Measurements from ENCODE around the gene CIDEA. TPM values are rescaled to one million over a fixed set of nuclear protein-coding genes. Genes with fewer than 3 reads are reported as not detected.

Gene CIDEA
- total and polyA plus RNA-seq, 9 of the 15 experiments (the other 6 are each of a cell fraction or from before 2014, with no cell fraction given) = not detected

GRCh38 chr18:12233378-12233777, 20.8 kb upstream of the CIDEA start (continued):
- TF ChIP-seq DLX4 (CRISPR knock-in tag; IDR thresholded peaks at IDR 0.05) (no peak), TCF3 (CRISPR knock-in tag; IDR thresholded peaks at IDR 0.05) (no peak)

- H3K9me3 ChIP-seq (replicated peaks; ENCODE audit: control insufficient read depth, insufficient read depth, low read depth, low read length) = no peaks in the 10 kb centered on the region
- H3K4me2 ChIP-seq (ENCODE audit: insufficient read depth, low read length) = no peak overlapping the region
- in situ Hi-C loops (cut with MboI) (loop anchor here (5.0 kb wide), 1 partner anchor 137 kb away; no protein-coding TSS in a partner anchor), intact Hi-C loops (cut with micrococcal nuclease) (no loop called here)
- ATAC-seq (no peak), FAIRE-seq (no peak), DNase-seq (ENCODE audit: extremely low read depth in 1 of 4, low spot score in 3 of 4) (peak in 1 of 4 experiments; percentile 2)
- no peak overlapping the region for H2AFZ ChIP-seq (ENCODE audit: low read depth, low read length)
- ChIA-PET POLR2A (interaction anchor here (0.6 kb wide), 1 partner anchor 122 kb away, joined by 4 read pairs; no protein-coding TSS in a partner anchor), CTCF (ENCODE audit: low intra/inter-chr PET ratio) (no interaction called here)
- no peaks in the 10 kb centered on the region for H4K20me1 ChIP-seq (replicated peaks; ENCODE audit: control insufficient read depth, insufficient read depth, low read length)
- TF ChIP-seq MCM7 (IDR thresholded peaks at IDR 0.05) (no peak), DEAF1 (CRISPR knock-in tag; IDR thresholded peaks at IDR 0.05) (no peak), PATZ1 (CRISPR knock-in tag; IDR thresholded peaks at IDR 0.05; ENCODE audit: borderline replicate concordance) (no peak), CHD4 (IDR thresholded peaks at IDR 0.05; ENCODE audit: insufficient read depth, insufficient replicate concordance, low read depth, low read length, poor library complexity, severe bottlenecking) (no peak), BCOR (IDR thresholded peaks at IDR 0.05) (no peak), LARP7 (IDR thresholded peaks at IDR 0.05) (no peak), GTF2B (IDR thresholded peaks at IDR 0.05; ENCODE audit: extremely low read depth, insufficient read length) (no peak), ZBTB17 (CRISPR knock-in tag; IDR thresholded peaks at IDR 0.05) (no peak)
- no peak overlapping the region for H3K4me3 ChIP-seq
- peaks cover 4% of the 10 kb centered on the region in 2 experiments for H3K27me3 ChIP-seq (ENCODE audit: control insufficient read depth in 2 of 2, insufficient read depth in 2 of 2, low read length in 2 of 2)
- H3K9me1 ChIP-seq (ENCODE audit: control insufficient read depth, insufficient read depth, low read length) = no peaks in the 10 kb centered on the region
- 76% methylated on average over 15 of the region's 19 CpGs for WGBS (ENCODE audit: insufficient coverage, low coverage, missing lambda C conversion rate)
- H3K9ac ChIP-seq (ENCODE audit: insufficient read depth in 1 of 2, low read depth in 2 of 2, low read length in 2 of 2) = 0 out of 4 replicates have a peak overlapping the region, but pooled peaks of 1 of the 2 experiments have one; percentile 20
- H3K79me2 ChIP-seq (ENCODE audit: control insufficient read depth, insufficient read depth, low read length) = no peaks in the 10 kb centered on the region
- no peaks in the 10 kb centered on the region for H3K36me3 ChIP-seq (ENCODE audit: control insufficient read depth, insufficient read depth, low read length)
- H3K27ac ChIP-seq (ENCODE audit: extremely low read depth, low read depth, low read length) = no peak overlapping the region
- no TSS peak for BruUV-seq (replicated peaks)
- H3K4me1 ChIP-seq (replicated peaks in 1 of 2; ENCODE audit: control insufficient read depth in 2 of 2, insufficient read depth in 2 of 2, low read length in 2 of 2) = peaks cover 22 to 23% of the 10 kb centered on the region in 2 experiments
These were observed 19.5 kb upstream of the CIDEA start for GRCh38 chr18:12234451-12235190.

Data from K562 (cell line).